Measurements from ENCODE around the gene PUS10.

- TF ChIP-seq CTCF (tag by site-specific recombination; IDR thresholded peaks at IDR 0.05) = no peak
- no peak for TF ChIP-seq ZNF670 (tag by site-specific recombination; IDR thresholded peaks at IDR 0.05; ENCODE audit: low read depth)
- TF ChIP-seq ZSCAN23 (tag by site-specific recombination; IDR thresholded peaks at IDR 0.05) = no peak
- no peak for TF ChIP-seq ZNF274 (IDR thresholded peaks at IDR 0.05; ENCODE audit: low read length)
- no peak for TF ChIP-seq ZNF274 (tag by site-specific recombination; IDR thresholded peaks at IDR 0.05; ENCODE audit: borderline replicate concordance)
- TF ChIP-seq REST (tag by site-specific recombination; IDR thresholded peaks at IDR 0.05) = no peak
- TF ChIP-seq ZSCAN30 (tag by site-specific recombination; IDR thresholded peaks at IDR 0.05) = no peak
- TF ChIP-seq PATZ1 (tag by site-specific recombination; IDR thresholded peaks at IDR 0.05) = no peak
- TF ChIP-seq ZNF830 (tag by site-specific recombination; IDR thresholded peaks at IDR 0.05; ENCODE audit: low read depth) = no peak
- no peak for TF ChIP-seq ZBTB11 (tag by site-specific recombination; conservative IDR thresholded peaks at IDR 0.05; ENCODE audit: low read depth)
- TF ChIP-seq SETDB1 (IDR thresholded peaks at IDR 0.05; ENCODE audit: insufficient read length, low read length) = no peak
- TF ChIP-seq SP2 (tag by site-specific recombination; IDR thresholded peaks at IDR 0.05) = no peak
- no peak for TF ChIP-seq YY1 (tag by site-specific recombination; IDR thresholded peaks at IDR 0.05)
These were observed 39.5 kb upstream of the PUS10 start for GRCh38 chr2:61057562-61057961.
